Body of pancreas (tissue), 4 donors: ENCODE results near the gene ATF7IP.

Experiments
- POLR2A ChIP-seq, 3 donors: fragments of 450-650 bp; IDR thresholded peaks; one replicate each; pipeline ENCODE4 v1.6.1; 2016; ENCODE audit warnings: antibody characterized with exemption in 3 of 3, mild to moderate bottlenecking in 2 of 3
- TF ChIP-seq, protein P1 (sequence below), 7 experiments: fragments of 450-650 bp in 4 of 7; fragments of 200-600 bp in 3 of 7; sonication (generic) in 3 of 7; IDR thresholded peaks; one replicate each; pipeline ENCODE4 v1.5.1; 2016 to 2019; ENCODE audit warnings: antibody characterized with exemption in 7 of 7

DNA sequence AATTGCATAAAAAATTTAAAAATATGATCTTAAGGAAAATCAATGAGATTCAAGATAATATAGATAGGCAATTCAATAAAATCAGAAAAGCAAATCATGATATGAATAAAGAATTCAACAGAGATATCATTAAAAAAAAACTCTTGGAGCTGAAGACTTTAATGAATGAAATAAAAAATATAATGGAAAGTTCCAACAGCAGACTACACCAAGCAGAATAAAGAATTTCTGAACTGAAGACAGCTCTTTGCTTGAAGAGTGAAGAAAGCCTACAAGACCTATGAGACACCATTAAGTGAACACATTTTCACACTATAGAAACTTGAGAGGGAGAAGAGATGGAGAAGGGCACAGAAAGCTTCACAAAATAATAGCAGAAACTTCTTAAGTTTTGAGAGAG lies 156.3 kb downstream of the ATF7IP start:
- TF ChIP-seq, protein P1, sequence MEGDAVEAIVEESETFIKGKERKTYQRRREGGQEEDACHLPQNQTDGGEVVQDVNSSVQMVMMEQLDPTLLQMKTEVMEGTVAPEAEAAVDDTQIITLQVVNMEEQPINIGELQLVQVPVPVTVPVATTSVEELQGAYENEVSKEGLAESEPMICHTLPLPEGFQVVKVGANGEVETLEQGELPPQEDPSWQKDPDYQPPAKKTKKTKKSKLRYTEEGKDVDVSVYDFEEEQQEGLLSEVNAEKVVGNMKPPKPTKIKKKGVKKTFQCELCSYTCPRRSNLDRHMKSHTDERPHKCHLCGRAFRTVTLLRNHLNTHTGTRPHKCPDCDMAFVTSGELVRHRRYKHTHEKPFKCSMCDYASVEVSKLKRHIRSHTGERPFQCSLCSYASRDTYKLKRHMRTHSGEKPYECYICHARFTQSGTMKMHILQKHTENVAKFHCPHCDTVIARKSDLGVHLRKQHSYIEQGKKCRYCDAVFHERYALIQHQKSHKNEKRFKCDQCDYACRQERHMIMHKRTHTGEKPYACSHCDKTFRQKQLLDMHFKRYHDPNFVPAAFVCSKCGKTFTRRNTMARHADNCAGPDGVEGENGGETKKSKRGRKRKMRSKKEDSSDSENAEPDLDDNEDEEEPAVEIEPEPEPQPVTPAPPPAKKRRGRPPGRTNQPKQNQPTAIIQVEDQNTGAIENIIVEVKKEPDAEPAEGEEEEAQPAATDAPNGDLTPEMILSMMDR (IDR thresholded peaks at IDR 0.05) = no peak
- no peak for TF ChIP-seq POLR2A (IDR thresholded peaks at IDR 0.05)
